ENCODE measurements around the gene SMG9. TPM values are rescaled to one million over a fixed set of nuclear protein-coding genes. Genes with fewer than 3 reads are reported as not detected.
A peak's percentile ranks its signal among the peaks of the same experiment; 100 is the strongest.

The SMG9 gene
- total and polyA plus RNA-seq, 2 of the 4 experiments (the other 2 are of a cell fraction): 4.8 to 24.3 TPM

GRCh38 chr19:43727593-43727853 lies 27.2 kb downstream of the SMG9 start:
- DNase-seq (no peak), ATAC-seq (ENCODE audit: low read depth) (no peak)
- no peak overlapping the region for H4K91ac ChIP-seq (ENCODE audit: insufficient read depth, low read depth, low read length)
- no peaks in the 10 kb centered on the region for H3K9me3 ChIP-seq (ENCODE audit: control insufficient read depth, insufficient read depth, low read length)
- H4K5ac ChIP-seq (ENCODE audit: low read depth, low read length): no peak overlapping the region
- intact Hi-C loops (cut with micrococcal nuclease) (no loop called here), dilution Hi-C loops (cut with HindIII; ENCODE audit: low sequenced_read_pairs, unreplicated experiment) (no loop called here), in situ Hi-C loops (cut with MboI; ENCODE audit: low sequenced_read_pairs) (no loop called here)
- no peak overlapping the region for H3K56ac ChIP-seq (ENCODE audit: extremely low read depth, insufficient read depth, low read length)
- no peaks in the 10 kb centered on the region for H4K20me1 ChIP-seq (ENCODE audit: insufficient read depth, low read length)
- H2BK5ac ChIP-seq (ENCODE audit: low read depth, low read length, poor library complexity, severe bottlenecking): no peak overlapping the region
- no peak overlapping the region for H2AK5ac ChIP-seq (ENCODE audit: low read depth, low read length)
- H3K9me1 ChIP-seq (ENCODE audit: insufficient read depth, low read length): peaks cover 13% of the 10 kb centered on the region; the same call in 1 of the 2 replicates
- H3K79me1 ChIP-seq (ENCODE audit: low read depth in 1 of 2, low read length in 2 of 2): no peaks in the 10 kb centered on the region
- no CpG with 5 or more reads among the region's 4 CpGs for WGBS, 2 experiments (ENCODE audit: extremely low coverage in 2 of 2, insufficient read length in 1 of 2)
- no peak overlapping the region for H2BK120ac ChIP-seq (ENCODE audit: low read depth, low read length)
- no peak overlapping the region for H2BK20ac ChIP-seq (ENCODE audit: low read depth, low read length)
- no peaks in the 10 kb centered on the region for H3K27me3 ChIP-seq (ENCODE audit: control insufficient read depth, insufficient read depth, low read length)
- no peak overlapping the region for H3K9ac ChIP-seq (ENCODE audit: low read depth, low read length)
- TF ChIP-seq CEBPB (IDR thresholded peaks at IDR 0.05; ENCODE audit: low read depth, low read length) (no peak), CTCF (conservative IDR thresholded peaks at IDR 0.05; ENCODE audit: low read depth, low read length) (no peak), MAFK (IDR thresholded peaks at IDR 0.05; ENCODE audit: low read depth, low read length) (no peak), FOS (IDR thresholded peaks at IDR 0.05; ENCODE audit: low read depth, low read length) (no peak), MAZ (IDR thresholded peaks at IDR 0.05; ENCODE audit: borderline replicate concordance, low read depth, low read length) (no peak), BHLHE40 (IDR thresholded peaks at IDR 0.05; ENCODE audit: low read depth, low read length) (no peak), POLR2A (IDR thresholded peaks at IDR 0.05; ENCODE audit: low read depth, low read length) (no peak), RCOR1 (IDR thresholded peaks at IDR 0.05; ENCODE audit: insufficient replicate concordance, low read length) (no peak), SMC3 (IDR thresholded peaks at IDR 0.05; ENCODE audit: low read depth, low read length) (no peak), NFE2L2 (IDR thresholded peaks at IDR 0.05; ENCODE audit: low read depth, low read length) (no peak), RAD21 (IDR thresholded peaks at IDR 0.05; ENCODE audit: low read length) (no peak), MXI1 (IDR thresholded peaks at IDR 0.05; ENCODE audit: borderline replicate concordance, low read depth, low read length) (no peak), RFX5 (IDR thresholded peaks at IDR 0.05; ENCODE audit: low read depth, low read length) (no peak), CHD1 (IDR thresholded peaks at IDR 0.05; ENCODE audit: low read depth, low read length) (no peak)
- TF ChIP-seq, protein P1, sequence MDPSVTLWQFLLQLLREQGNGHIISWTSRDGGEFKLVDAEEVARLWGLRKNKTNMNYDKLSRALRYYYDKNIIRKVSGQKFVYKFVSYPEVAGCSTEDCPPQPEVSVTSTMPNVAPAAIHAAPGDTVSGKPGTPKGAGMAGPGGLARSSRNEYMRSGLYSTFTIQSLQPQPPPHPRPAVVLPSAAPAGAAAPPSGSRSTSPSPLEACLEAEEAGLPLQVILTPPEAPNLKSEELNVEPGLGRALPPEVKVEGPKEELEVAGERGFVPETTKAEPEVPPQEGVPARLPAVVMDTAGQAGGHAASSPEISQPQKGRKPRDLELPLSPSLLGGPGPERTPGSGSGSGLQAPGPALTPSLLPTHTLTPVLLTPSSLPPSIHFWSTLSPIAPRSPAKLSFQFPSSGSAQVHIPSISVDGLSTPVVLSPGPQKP (IDR thresholded peaks at IDR 0.05; ENCODE audit: borderline replicate concordance, low read depth, low read length): no peak
- TF ChIP-seq, protein P2, sequence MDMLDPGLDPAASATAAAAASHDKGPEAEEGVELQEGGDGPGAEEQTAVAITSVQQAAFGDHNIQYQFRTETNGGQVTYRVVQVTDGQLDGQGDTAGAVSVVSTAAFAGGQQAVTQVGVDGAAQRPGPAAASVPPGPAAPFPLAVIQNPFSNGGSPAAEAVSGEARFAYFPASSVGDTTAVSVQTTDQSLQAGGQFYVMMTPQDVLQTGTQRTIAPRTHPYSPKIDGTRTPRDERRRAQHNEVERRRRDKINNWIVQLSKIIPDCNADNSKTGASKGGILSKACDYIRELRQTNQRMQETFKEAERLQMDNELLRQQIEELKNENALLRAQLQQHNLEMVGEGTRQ (IDR thresholded peaks at IDR 0.05; ENCODE audit: low read depth, low read length): no peak
- H3K27ac ChIP-seq (ENCODE audit: insufficient read depth, low read length): no peak overlapping the region
- H3K36me3 ChIP-seq (ENCODE audit: control insufficient read depth, insufficient read depth, low read length): peaks cover 33% of the 10 kb centered on the region
- H3K23ac ChIP-seq (ENCODE audit: low read depth, low read length): no peak overlapping the region
- no peak overlapping the region for H2AK9ac ChIP-seq (replicated peaks; ENCODE audit: low read depth, low read length, poor library complexity)
- H3K4ac ChIP-seq (ENCODE audit: low read depth, low read length): no peak overlapping the region
- no peak overlapping the region for H3K4me3 ChIP-seq (ENCODE audit: insufficient read depth, low read depth, low read length)
- H3K14ac ChIP-seq (replicated peaks; ENCODE audit: low read depth, low read length): no peak overlapping the region
- BruUV-seq (replicated peaks): no TSS peak
- H4K8ac ChIP-seq (ENCODE audit: low read depth in 2 of 2, low read length in 2 of 2): no peak overlapping the region
- ChIA-PET POLR2A (ENCODE audit: unreplicated experiment) (no interaction called here), CTCF (no interaction called here)
- peak overlapping the region; percentile 39 for H2AFZ ChIP-seq (replicated peaks; ENCODE audit: low read length, poor library complexity)
- H2BK15ac ChIP-seq (ENCODE audit: low read depth, low read length): no peak overlapping the region
- H3K4me2 ChIP-seq (ENCODE audit: low read depth, low read length): no peak overlapping the region
- H3K4me1 ChIP-seq (ENCODE audit: control insufficient read depth, insufficient read depth, low read length): 0 out of 2 replicates have a peak, but pooled peaks cover 2% of the 10 kb centered on the region
- H3K18ac ChIP-seq (ENCODE audit: low read depth, low read length): no peak overlapping the region
